ENCODE measurements around the gene PPP1R37.

The PPP1R37 gene

DNA sequence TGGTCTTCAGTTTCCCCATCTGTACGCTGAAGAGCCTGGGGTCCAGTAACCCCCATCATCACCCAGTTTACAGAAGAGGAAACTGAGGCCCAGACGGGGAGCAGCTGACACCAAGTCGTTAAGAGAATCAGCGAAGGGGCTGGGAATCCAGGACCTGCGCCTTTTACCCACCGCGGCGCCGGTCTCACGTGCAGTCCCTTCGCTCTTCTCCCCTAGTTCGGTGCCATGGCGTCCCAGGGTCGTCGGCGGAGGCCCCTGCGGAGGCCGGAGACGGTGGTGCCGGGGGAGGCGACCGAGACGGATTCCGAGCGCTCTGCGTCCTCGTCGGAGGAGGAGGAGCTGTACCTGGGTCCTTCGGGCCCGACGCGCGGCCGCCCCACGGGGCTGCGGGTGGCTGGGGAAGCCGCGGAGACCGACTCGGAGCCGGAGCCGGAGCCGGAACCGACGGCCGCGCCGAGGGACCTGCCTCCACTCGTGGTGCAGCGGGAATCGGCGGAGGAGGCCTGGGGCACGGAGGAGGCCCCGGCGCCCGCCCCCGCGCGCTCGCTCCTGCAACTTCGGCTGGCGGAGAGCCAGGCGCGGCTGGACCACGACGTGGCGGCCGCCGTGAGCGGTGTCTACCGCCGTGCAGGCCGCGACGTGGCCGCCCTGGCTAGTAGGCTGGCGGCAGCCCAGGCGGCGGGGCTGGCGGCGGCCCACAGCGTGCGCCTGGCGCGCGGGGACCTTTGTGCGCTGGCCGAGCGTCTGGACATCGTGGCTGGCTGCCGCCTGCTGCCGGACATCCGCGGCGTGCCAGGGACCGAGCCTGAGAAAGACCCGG, 86.3 kb downstream of the PPP1R37 start:
- WGBS: 2% methylated on average over 97 of the region's 97 CpGs

DNA sequence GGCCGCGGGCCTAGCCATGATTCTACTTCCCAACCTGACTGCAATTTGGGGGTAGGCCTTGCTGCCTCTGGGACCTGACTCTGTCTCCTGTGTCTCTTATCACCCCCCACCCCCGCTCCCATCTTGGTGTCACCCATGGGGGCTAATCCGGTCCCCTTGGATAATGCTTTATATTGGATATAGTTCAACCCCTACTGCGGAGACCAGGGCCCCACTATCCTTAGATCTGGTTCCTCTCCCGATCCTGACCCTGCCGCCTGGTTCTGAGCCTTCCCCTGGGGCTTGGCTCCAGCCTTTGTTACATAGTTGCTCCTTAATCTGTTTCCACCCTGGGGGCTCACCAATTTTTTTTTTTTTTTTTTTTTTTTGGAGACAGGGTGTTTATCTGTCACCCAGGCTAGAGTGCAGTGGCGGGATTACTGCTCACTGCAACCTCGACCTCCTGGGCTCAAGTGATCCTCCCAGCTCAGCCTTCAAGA, 87.0 kb downstream of the PPP1R37 start:
- Histone ChIP-seq H3K9me3 (ENCODE audit: insufficient read depth, low read depth, low read length) (no peaks in the 10 kb centered on the region), H3K36me3 (ENCODE audit: insufficient read depth, low read length) (no peaks in the 10 kb centered on the region), H3K4me3 (ENCODE audit: low read length) (peak overlapping the region; percentile 88), H3K4me1 (ENCODE audit: insufficient read depth, low read length) (0 out of 2 replicates have a peak, but pooled peaks cover 6% of the 10 kb centered on the region), H3K27ac (ENCODE audit: low read depth, low read length) (no peak overlapping the region), H3K9ac (ENCODE audit: low read depth, low read length) (peak overlapping the region; percentile 64), H3K27me3 (ENCODE audit: insufficient read depth, low read length) (no peaks in the 10 kb centered on the region)
- WGBS: 61% methylated on average over 8 of the region's 9 CpGs

More for the DNA sequence above, 86.3 kb downstream of the PPP1R37 start:
- H3K4me3 ChIP-seq (ENCODE audit: low read length): peak overlapping the region; percentile 88
- 0 out of 2 replicates have a peak, but pooled peaks cover 6% of the 10 kb centered on the region for H3K4me1 ChIP-seq (ENCODE audit: insufficient read depth, low read length)
- peak overlapping the region; percentile 52; the same call in 1 of the 2 replicates for H3K27ac ChIP-seq (ENCODE audit: low read depth, low read length)
- H3K36me3 ChIP-seq (ENCODE audit: insufficient read depth, low read length): no peaks in the 10 kb centered on the region
- peak overlapping the region; percentile 64 for H3K9ac ChIP-seq (ENCODE audit: low read depth, low read length)
- H3K9me3 ChIP-seq (ENCODE audit: insufficient read depth, low read depth, low read length): no peaks in the 10 kb centered on the region
- no peaks in the 10 kb centered on the region for H3K27me3 ChIP-seq (ENCODE audit: insufficient read depth, low read length)

DNA sequence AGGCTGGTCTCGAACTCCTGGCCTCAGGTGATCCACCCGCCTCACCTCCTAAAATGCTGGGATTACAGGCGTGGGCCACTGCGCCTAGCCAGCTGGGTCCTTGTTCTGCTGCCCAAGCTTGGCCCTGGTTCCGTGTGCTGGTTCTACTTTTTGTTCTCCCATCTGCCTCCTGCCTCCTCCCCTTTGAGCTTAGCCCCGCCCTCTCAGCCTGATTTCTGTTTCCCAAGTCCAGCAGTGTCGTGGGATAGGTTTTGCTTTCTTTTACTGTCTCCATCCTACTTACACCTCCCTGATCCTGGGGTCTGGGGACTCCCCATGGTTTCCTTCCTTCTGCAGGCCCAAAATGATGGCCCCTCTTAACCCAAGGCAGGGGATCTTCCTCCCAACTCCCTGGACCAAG, 88.0 kb downstream of the PPP1R37 start:
- Histone ChIP-seq H3K9me3 (ENCODE audit: insufficient read depth, low read depth, low read length) (no peaks in the 10 kb centered on the region), H3K4me1 (ENCODE audit: insufficient read depth, low read length) (0 out of 2 replicates have a peak, but pooled peaks cover 6% of the 10 kb centered on the region), H3K36me3 (ENCODE audit: insufficient read depth, low read length) (no peaks in the 10 kb centered on the region), H3K27ac (ENCODE audit: low read depth, low read length) (no peak overlapping the region), H3K27me3 (ENCODE audit: insufficient read depth, low read length) (no peaks in the 10 kb centered on the region), H3K4me3 (ENCODE audit: low read length) (no peak overlapping the region), H3K9ac (ENCODE audit: low read depth, low read length) (no peak overlapping the region)
- WGBS: 91% methylated on average over 7 of the region's 7 CpGs

DNA sequence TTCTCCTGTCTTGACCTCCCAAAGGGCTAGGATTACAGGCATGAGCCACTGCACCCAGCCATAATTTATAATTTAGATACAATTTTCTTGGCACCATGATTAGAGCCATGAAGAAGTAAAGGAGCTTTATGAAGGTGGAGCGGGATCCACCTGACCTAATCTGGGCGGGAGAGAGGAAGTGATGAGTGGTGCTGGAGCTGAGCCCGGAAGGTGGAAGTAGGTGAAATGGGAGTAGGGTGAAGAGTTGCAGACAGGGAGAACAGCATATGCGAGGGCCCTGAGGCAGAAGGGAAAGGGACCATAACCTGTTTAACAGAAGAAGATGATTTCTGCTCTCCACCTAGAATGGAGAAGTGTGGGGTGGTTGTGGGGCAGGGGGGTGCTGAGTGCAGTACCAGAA, 89.8 kb downstream of the PPP1R37 start:
- Histone ChIP-seq H3K36me3 (ENCODE audit: insufficient read depth, low read length) (no peaks in the 10 kb centered on the region), H3K9ac (ENCODE audit: low read depth, low read length) (no peak overlapping the region), H3K27me3 (ENCODE audit: insufficient read depth, low read length) (no peaks in the 10 kb centered on the region), H3K4me3 (ENCODE audit: low read length) (no peak overlapping the region), H3K9me3 (ENCODE audit: insufficient read depth, low read depth, low read length) (no peaks in the 10 kb centered on the region), H3K27ac (ENCODE audit: low read depth, low read length) (no peak overlapping the region), H3K4me1 (ENCODE audit: insufficient read depth, low read length) (0 out of 2 replicates have a peak, but pooled peaks cover 6% of the 10 kb centered on the region)
- WGBS: 93% methylated on average over 4 of the region's 4 CpGs

DNA sequence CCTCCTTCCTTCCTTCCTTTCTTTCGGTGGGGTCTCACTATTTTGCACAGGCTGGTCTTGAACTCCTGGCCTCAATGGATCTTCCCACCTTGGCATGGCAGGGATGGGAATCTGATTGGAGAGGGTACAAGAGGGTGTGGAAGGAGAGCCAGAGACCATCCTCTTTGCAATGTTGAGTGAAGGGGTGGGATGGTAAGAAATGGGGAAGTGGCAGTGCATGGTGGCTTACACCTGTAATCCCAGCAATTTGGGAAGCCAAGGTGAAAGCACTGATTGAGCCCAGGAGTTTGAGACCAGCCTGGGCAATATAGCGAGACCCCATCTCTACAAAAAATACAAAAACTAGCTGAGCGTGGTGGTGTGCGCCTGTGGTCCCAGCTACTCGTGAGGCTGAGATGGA, 91.1 kb downstream of the PPP1R37 start:
- WGBS: 95% methylated on average over 5 of the region's 5 CpGs
- Histone ChIP-seq H3K27me3 (ENCODE audit: insufficient read depth, low read length) (no peaks in the 10 kb centered on the region), H3K4me3 (ENCODE audit: low read length) (no peak overlapping the region), H3K27ac (ENCODE audit: low read depth, low read length) (no peak overlapping the region), H3K4me1 (ENCODE audit: insufficient read depth, low read length) (0 out of 2 replicates have a peak, but pooled peaks cover 6% of the 10 kb centered on the region), H3K36me3 (ENCODE audit: insufficient read depth, low read length) (no peaks in the 10 kb centered on the region), H3K9me3 (ENCODE audit: insufficient read depth, low read depth, low read length) (no peaks in the 10 kb centered on the region), H3K9ac (ENCODE audit: low read depth, low read length) (no peak overlapping the region)

DNA sequence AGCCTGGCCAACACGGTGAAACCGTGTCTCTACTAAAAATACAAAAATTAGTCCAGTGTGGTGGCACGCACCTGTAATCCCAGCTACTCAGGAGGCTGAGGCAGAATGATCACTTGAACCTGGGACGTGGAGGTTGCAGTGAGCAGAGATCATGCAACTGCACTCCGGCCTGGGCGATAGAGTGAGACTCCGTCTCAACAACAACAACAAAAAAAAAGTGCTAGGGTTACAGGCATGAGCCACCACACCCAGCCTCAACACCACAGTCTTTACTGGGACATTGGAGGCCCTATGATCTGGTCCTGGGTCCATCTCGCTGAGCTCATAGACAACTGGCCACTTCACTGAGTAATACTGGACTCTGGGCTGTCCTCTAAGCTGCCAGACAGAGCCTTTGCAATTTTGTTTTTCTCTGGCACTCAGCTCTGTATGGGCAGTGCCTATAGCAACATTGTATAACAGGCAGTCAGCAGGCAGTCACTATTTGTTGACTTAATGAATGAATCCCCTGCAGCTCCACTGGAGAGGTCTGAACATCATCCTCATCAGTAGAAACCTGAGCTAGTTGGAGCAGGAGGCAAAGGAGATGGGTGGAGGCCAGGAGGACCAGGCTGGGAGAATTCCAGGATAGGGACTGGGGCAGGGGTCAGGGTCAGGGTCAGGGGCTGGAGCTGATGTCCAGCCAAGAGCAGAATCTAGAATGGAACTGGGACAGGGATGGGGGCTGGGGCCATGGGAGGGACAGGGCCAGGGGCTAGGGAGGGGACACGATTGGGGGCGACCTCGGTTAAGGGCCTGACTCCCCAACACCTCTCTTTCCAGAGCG, 93.7 kb downstream of the PPP1R37 start:
- H3K9me3 ChIP-seq (ENCODE audit: insufficient read depth, low read depth, low read length): no peaks in the 10 kb centered on the region
- WGBS: 90% methylated on average over 12 of the region's 12 CpGs
- H3K4me1 ChIP-seq (ENCODE audit: insufficient read depth, low read length): no peaks in the 10 kb centered on the region
- H3K4me3 ChIP-seq (ENCODE audit: low read length): no peak overlapping the region
- no peak overlapping the region for H3K9ac ChIP-seq (ENCODE audit: low read depth, low read length)
- H3K27me3 ChIP-seq (ENCODE audit: insufficient read depth, low read length): no peaks in the 10 kb centered on the region
- no peaks in the 10 kb centered on the region for H3K36me3 ChIP-seq (ENCODE audit: insufficient read depth, low read length)
- no peak overlapping the region for H3K27ac ChIP-seq (ENCODE audit: low read depth, low read length)

DNA sequence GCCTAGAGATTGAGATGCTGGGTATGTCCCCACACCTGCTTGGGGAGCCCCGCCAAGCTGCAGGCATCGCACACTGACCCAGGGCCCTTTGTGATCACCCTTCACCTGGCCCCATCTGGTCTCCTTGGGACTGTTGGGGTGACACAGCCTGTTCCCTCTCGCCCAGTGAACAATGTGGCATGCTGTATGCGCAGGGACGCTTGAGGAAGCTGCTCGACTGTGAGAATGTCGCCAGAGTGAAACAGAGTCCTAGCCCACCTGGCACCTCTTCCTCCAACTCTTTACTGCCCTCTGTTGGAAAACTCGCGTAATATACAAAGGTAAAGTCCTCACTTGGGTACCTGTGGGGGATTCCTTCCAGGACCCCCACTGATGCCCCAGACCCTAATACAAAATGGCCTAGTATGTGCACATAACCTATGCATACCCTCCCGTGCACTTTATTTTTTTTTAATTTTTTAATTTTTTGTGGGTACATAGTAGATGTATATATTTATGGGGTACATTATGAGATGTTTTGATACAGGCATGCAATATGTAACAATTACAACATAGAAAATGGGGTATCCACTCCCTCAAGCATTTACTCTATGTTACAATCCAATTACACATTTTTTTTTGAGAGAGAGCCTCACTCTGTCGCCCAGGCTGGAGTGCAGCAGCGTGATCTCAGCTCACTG, 94.6 kb downstream of the PPP1R37 start:
- Histone ChIP-seq H3K9me3 (ENCODE audit: insufficient read depth, low read depth, low read length) (no peaks in the 10 kb centered on the region), H3K4me1 (ENCODE audit: insufficient read depth, low read length) (no peaks in the 10 kb centered on the region), H3K27ac (ENCODE audit: low read depth, low read length) (no peak overlapping the region), H3K27me3 (ENCODE audit: insufficient read depth, low read length) (no peaks in the 10 kb centered on the region), H3K36me3 (ENCODE audit: insufficient read depth, low read length) (no peaks in the 10 kb centered on the region), H3K9ac (ENCODE audit: low read depth, low read length) (no peak overlapping the region), H3K4me3 (ENCODE audit: low read length) (no peak overlapping the region)
- WGBS: 40% methylated on average over 11 of the region's 12 CpGs

DNA sequence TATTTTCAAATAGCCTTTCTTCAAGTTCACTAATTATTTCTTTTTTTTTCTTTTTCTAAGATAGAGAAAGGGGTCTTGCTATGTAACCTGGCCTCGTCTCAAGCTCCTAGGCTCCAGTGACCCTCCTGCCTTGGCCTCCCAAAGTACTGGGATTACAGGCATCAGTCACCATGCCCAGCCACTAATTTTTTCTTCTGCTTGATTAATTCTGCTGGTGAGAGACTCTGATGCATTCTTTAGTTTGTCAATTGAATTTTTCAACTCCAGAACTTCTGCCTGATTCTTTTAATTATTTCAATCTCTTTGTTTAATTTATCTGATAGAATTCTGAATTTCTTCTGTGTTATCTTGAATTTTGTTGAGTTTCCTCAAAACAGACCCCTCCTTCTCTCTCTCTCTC, 97.0 kb downstream of the PPP1R37 start:
- H3K27me3 ChIP-seq (ENCODE audit: insufficient read depth, low read length): no peaks in the 10 kb centered on the region
- no peak overlapping the region for H3K27ac ChIP-seq (ENCODE audit: low read depth, low read length)
- no peaks in the 10 kb centered on the region for H3K4me1 ChIP-seq (ENCODE audit: insufficient read depth, low read length)
- no peak overlapping the region for H3K9ac ChIP-seq (ENCODE audit: low read depth, low read length)
- WGBS: 100% methylated on average over 1 of the region's 1 CpG
- no peaks in the 10 kb centered on the region for H3K36me3 ChIP-seq (ENCODE audit: insufficient read depth, low read length)
- no peaks in the 10 kb centered on the region for H3K9me3 ChIP-seq (ENCODE audit: insufficient read depth, low read depth, low read length)
- no peak overlapping the region for H3K4me3 ChIP-seq (ENCODE audit: low read length)

DNA sequence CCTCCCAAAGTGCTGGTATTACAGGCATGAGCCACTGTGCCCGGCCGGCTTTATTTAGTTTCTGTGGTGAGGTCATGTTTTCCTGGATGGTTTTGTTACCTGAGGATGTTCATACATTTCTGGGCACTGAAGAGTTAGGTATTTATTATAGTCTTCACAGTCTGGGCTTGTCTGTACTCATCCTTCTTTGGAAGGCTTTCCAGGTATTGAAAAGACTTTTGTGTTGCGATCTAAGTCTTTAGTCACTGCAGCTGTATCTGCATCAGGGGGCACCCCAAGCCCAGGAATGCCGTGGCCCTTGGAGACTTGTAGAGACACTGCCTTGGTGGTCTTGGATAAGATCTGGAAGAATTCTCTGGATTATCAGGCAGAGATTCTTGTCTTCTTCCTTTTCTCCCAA, 98.4 kb downstream of the PPP1R37 start:
- whole genome bisulfite sequencing: 90% methylated on average over 4 of the region's 4 CpGs
- Histone ChIP-seq H3K9me3 (ENCODE audit: insufficient read depth, low read depth, low read length) (no peaks in the 10 kb centered on the region), H3K4me1 (ENCODE audit: insufficient read depth, low read length) (no peaks in the 10 kb centered on the region), H3K27me3 (ENCODE audit: insufficient read depth, low read length) (no peaks in the 10 kb centered on the region), H3K27ac (ENCODE audit: low read depth, low read length) (no peak overlapping the region), H3K9ac (ENCODE audit: low read depth, low read length) (no peak overlapping the region), H3K36me3 (ENCODE audit: insufficient read depth, low read length) (no peaks in the 10 kb centered on the region), H3K4me3 (ENCODE audit: low read length) (no peak overlapping the region)

DNA sequence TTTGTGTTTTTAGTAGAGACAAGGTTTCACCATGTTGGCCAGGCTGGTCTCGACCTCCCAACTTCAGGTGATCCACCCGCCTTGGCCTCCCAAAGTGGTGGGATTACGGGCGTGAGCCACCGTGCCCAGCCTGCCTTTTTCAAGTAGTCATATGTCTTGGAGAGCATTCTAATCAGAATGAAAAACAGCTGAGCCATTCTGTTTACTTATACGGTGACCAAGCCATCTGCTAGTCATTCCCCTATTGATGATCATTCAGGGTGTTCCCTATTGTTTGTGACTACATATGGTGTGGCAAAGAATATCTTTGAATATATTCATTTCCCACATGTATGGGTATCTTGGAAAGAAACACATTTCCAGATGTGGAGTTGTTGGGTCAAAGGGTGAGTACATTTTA, 102.8 kb downstream of the PPP1R37 start:
- Histone ChIP-seq H3K4me1 (ENCODE audit: insufficient read depth, low read length) (no peaks in the 10 kb centered on the region), H3K27me3 (ENCODE audit: insufficient read depth, low read length) (no peaks in the 10 kb centered on the region), H3K4me3 (ENCODE audit: low read length) (no peak overlapping the region), H3K9me3 (ENCODE audit: insufficient read depth, low read depth, low read length) (no peaks in the 10 kb centered on the region), H3K9ac (ENCODE audit: low read depth, low read length) (no peak overlapping the region), H3K27ac (ENCODE audit: low read depth, low read length) (no peak overlapping the region), H3K36me3 (ENCODE audit: insufficient read depth, low read length) (no peaks in the 10 kb centered on the region)
- 77% methylated on average over 6 of the region's 6 CpGs for WGBS
